ENCODE data around the gene TASP1. TPM values are rescaled to one million over a fixed set of nuclear protein-coding genes. Genes with fewer than 3 reads are reported as not detected.

The TASP1 gene
- total and polyA plus RNA-seq, 2 donors, result 19.9 to 23.3 TPM

- Histone ChIP-seq H3K27me3 (ENCODE audit: control insufficient read depth in 2 of 2, insufficient read depth in 1 of 2, low read length in 1 of 2) (no peaks in the 10 kb centered on the region), H3K4me3 (ENCODE audit: low read length in 2 of 2) (no peak overlapping the region), H3K4me1 (ENCODE audit: control insufficient read depth in 2 of 2, insufficient read depth in 2 of 2, low read length in 2 of 2) (no peaks in the 10 kb centered on the region), H3K27ac (ENCODE audit: low read depth in 1 of 2, low read length in 1 of 2) (no peak overlapping the region), H3K36me3 (ENCODE audit: control insufficient read depth in 2 of 2, insufficient read depth in 2 of 2, low read length in 1 of 2) (no peaks in the 10 kb centered on the region), H3K9me3 (ENCODE audit: control insufficient read depth in 2 of 2, insufficient read depth in 1 of 2, low read length in 1 of 2) (no peaks in the 10 kb centered on the region)
- DNase-seq (ENCODE audit: low read depth in 6 of 9, low spot score in 9 of 9), result no peak
Observed at GRCh38 chr20:13356591-13356990, 282.1 kb downstream of the TASP1 start.

GRCh38 chr20:13355941-13356486 is 282.7 kb downstream of the TASP1 start:
- H3K9me3 ChIP-seq (ENCODE audit: control insufficient read depth in 2 of 2, insufficient read depth in 1 of 2, low read length in 1 of 2), result no peaks in the 10 kb centered on the region
- H3K27me3 ChIP-seq (ENCODE audit: control insufficient read depth in 2 of 2, insufficient read depth in 1 of 2, low read length in 1 of 2), result no peaks in the 10 kb centered on the region
- no peaks in the 10 kb centered on the region for H3K4me1 ChIP-seq (ENCODE audit: control insufficient read depth in 2 of 2, insufficient read depth in 2 of 2, low read length in 2 of 2)
- no peak overlapping the region for H3K27ac ChIP-seq (ENCODE audit: low read depth in 1 of 2, low read length in 1 of 2)
- H3K4me3 ChIP-seq (ENCODE audit: low read length in 2 of 2), result no peak overlapping the region
- no peaks in the 10 kb centered on the region for H3K36me3 ChIP-seq (ENCODE audit: control insufficient read depth in 2 of 2, insufficient read depth in 2 of 2, low read length in 1 of 2)
- no peak for DNase-seq (ENCODE audit: low read depth in 6 of 9, low spot score in 9 of 9)

GRCh38 chr20:13355411-13355810 is 283.3 kb downstream of the TASP1 start:
- WGBS, result 92% methylated on average over 3 of the region's 3 CpGs
- no peak for DNase-seq (ENCODE audit: low read depth in 6 of 9, low spot score in 9 of 9)
- Histone ChIP-seq H3K27ac (ENCODE audit: low read depth in 1 of 2, low read length in 1 of 2) (no peak overlapping the region), H3K27me3 (ENCODE audit: control insufficient read depth in 2 of 2, insufficient read depth in 1 of 2, low read length in 1 of 2) (no peaks in the 10 kb centered on the region), H3K9me3 (ENCODE audit: control insufficient read depth in 2 of 2, insufficient read depth in 1 of 2, low read length in 1 of 2) (no peaks in the 10 kb centered on the region), H3K4me3 (ENCODE audit: low read length in 2 of 2) (no peak overlapping the region), H3K4me1 (ENCODE audit: control insufficient read depth in 2 of 2, insufficient read depth in 2 of 2, low read length in 2 of 2) (no peaks in the 10 kb centered on the region), H3K36me3 (ENCODE audit: control insufficient read depth in 2 of 2, insufficient read depth in 2 of 2, low read length in 1 of 2) (no peaks in the 10 kb centered on the region)

GRCh38 chr20:13353261-13353945 is 285.3 kb downstream of the TASP1 start:
- Histone ChIP-seq H3K27me3 (ENCODE audit: control insufficient read depth in 2 of 2, insufficient read depth in 1 of 2, low read length in 1 of 2) (no peaks in the 10 kb centered on the region), H3K4me3 (ENCODE audit: low read length in 2 of 2) (no peak overlapping the region), H3K36me3 (ENCODE audit: control insufficient read depth in 2 of 2, insufficient read depth in 2 of 2, low read length in 1 of 2) (no peaks in the 10 kb centered on the region), H3K9me3 (ENCODE audit: control insufficient read depth in 2 of 2, insufficient read depth in 1 of 2, low read length in 1 of 2) (no peaks in the 10 kb centered on the region), H3K4me1 (ENCODE audit: control insufficient read depth in 2 of 2, insufficient read depth in 2 of 2, low read length in 2 of 2) (no peaks in the 10 kb centered on the region), H3K27ac (ENCODE audit: low read depth in 1 of 2, low read length in 1 of 2) (no peak overlapping the region)
- 96% methylated on average over 2 of the region's 2 CpGs for WGBS
- no peak for DNase-seq (ENCODE audit: low read depth in 6 of 9, low spot score in 9 of 9)

GRCh38 chr20:13349235-13349604 is 289.5 kb downstream of the TASP1 start:
- H3K27ac ChIP-seq (ENCODE audit: low read depth in 1 of 2, low read length in 1 of 2), result no peak overlapping the region
- 97% methylated on average over 4 of the region's 4 CpGs for WGBS

DNA sequence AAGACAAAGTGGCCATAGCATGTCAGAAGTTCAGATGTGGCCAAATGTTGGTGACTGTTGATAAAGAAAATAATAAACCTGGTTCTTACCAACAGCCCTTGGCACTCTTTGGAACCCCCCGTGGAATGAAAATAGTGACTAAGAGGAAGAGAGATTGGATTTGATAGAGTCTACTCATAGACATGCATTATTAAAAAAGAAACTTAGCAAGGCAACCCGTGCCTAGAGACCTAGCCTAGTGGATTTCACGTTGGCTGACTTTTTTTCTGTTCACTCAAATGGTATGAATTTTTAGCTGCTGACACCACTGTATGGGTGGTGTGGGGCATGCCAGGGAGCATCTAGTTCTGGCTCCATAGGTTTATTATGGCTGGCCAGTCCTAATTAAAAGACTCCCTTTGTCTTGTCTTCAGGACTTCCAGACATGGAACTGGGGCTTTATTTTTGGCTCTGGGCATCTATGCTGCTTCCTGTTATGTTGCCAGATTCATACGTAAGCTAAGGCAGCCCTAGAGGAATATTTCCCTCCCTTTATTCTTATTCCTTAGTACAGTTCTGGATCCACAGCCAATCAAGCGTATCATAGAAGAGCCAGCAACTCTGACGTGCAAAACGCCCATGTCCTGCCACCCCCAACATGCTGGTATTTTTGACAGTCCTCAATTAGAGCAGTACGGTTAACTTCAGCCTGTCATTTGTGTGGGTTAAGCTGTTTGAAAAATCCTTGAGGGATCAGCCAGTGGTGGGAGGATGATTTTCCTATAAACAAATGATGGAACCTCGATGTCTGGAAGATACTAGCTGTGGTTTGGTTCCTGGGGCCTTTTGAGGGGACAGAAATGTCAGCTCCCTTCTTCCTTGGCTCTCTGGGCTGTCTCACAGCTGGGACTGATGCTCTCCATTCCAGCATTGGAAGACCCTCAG is 290.2 kb downstream of the TASP1 start:
- DNase-seq (ENCODE audit: low read depth in 6 of 9, low spot score in 9 of 9), result no peak
- 96% methylated on average over 9 of the region's 9 CpGs for WGBS
- no peaks in the 10 kb centered on the region for H3K36me3 ChIP-seq (ENCODE audit: control insufficient read depth in 2 of 2, insufficient read depth in 2 of 2, low read length in 1 of 2)
- peaks cover 0 to 2% of the 10 kb centered on the region in 2 donors for H3K4me1 ChIP-seq (ENCODE audit: control insufficient read depth in 2 of 2, insufficient read depth in 2 of 2, low read length in 2 of 2)
- H3K27ac ChIP-seq (ENCODE audit: low read depth in 1 of 2, low read length in 1 of 2), result no peak overlapping the region
- H3K27me3 ChIP-seq (ENCODE audit: control insufficient read depth in 2 of 2, insufficient read depth in 1 of 2, low read length in 1 of 2), result no peaks in the 10 kb centered on the region
- H3K4me3 ChIP-seq (ENCODE audit: low read length in 2 of 2), result no peak overlapping the region
- H3K9me3 ChIP-seq (ENCODE audit: control insufficient read depth in 2 of 2, insufficient read depth in 1 of 2, low read length in 1 of 2), result no peaks in the 10 kb centered on the region

More at GRCh38 chr20:13349235-13349604, 289.5 kb downstream of the TASP1 start:
- Histone ChIP-seq H3K9me3 (ENCODE audit: control insufficient read depth in 2 of 2, insufficient read depth in 1 of 2, low read length in 1 of 2) (no peaks in the 10 kb centered on the region), H3K4me3 (ENCODE audit: low read length in 2 of 2) (no peak overlapping the region), H3K27me3 (ENCODE audit: control insufficient read depth in 2 of 2, insufficient read depth in 1 of 2, low read length in 1 of 2) (no peaks in the 10 kb centered on the region), H3K4me1 (ENCODE audit: control insufficient read depth in 2 of 2, insufficient read depth in 2 of 2, low read length in 2 of 2) (no peaks in the 10 kb centered on the region), H3K36me3 (ENCODE audit: control insufficient read depth in 2 of 2, insufficient read depth in 2 of 2, low read length in 1 of 2) (no peaks in the 10 kb centered on the region)
- DNase-seq (ENCODE audit: low read depth in 6 of 9, low spot score in 9 of 9), result no peak

GRCh38 chr20:13344671-13345070 is 294.1 kb downstream of the TASP1 start:
- H3K4me3 ChIP-seq (ENCODE audit: low read length in 2 of 2), result no peak overlapping the region
- WGBS, result 96% methylated on average over 9 of the region's 9 CpGs
- no peaks in the 10 kb centered on the region for H3K27me3 ChIP-seq (ENCODE audit: control insufficient read depth in 2 of 2, insufficient read depth in 1 of 2, low read length in 1 of 2)
- no peak for DNase-seq (ENCODE audit: low read depth in 6 of 9, low spot score in 9 of 9)
- peaks cover 0 to 14% of the 10 kb centered on the region in 2 donors for H3K9me3 ChIP-seq (ENCODE audit: control insufficient read depth in 2 of 2, insufficient read depth in 1 of 2, low read length in 1 of 2)
- H3K27ac ChIP-seq (ENCODE audit: low read depth in 1 of 2, low read length in 1 of 2), result no peak overlapping the region
- peaks cover 9 to 27% of the 10 kb centered on the region in 2 donors for H3K4me1 ChIP-seq (ENCODE audit: control insufficient read depth in 2 of 2, insufficient read depth in 2 of 2, low read length in 2 of 2)
- H3K36me3 ChIP-seq (ENCODE audit: control insufficient read depth in 2 of 2, insufficient read depth in 2 of 2, low read length in 1 of 2), result no peaks in the 10 kb centered on the region

- no peak for DNase-seq (ENCODE audit: low read depth in 6 of 9, low spot score in 9 of 9)
- Histone ChIP-seq H3K4me3 (ENCODE audit: low read length in 2 of 2) (no peak overlapping the region), H3K36me3 (ENCODE audit: control insufficient read depth in 2 of 2, insufficient read depth in 2 of 2, low read length in 1 of 2) (no peaks in the 10 kb centered on the region), H3K4me1 (ENCODE audit: control insufficient read depth in 2 of 2, insufficient read depth in 2 of 2, low read length in 2 of 2) (peaks cover 9 to 27% of the 10 kb centered on the region in 2 donors), H3K27me3 (ENCODE audit: control insufficient read depth in 2 of 2, insufficient read depth in 1 of 2, low read length in 1 of 2) (no peaks in the 10 kb centered on the region), H3K9me3 (ENCODE audit: control insufficient read depth in 2 of 2, insufficient read depth in 1 of 2, low read length in 1 of 2) (peaks cover 0 to 14% of the 10 kb centered on the region in 2 donors), H3K27ac (ENCODE audit: low read depth in 1 of 2, low read length in 1 of 2) (no peak overlapping the region)
- WGBS, result 96% methylated on average over 12 of the region's 12 CpGs
Observed at GRCh38 chr20:13342469-13343242, 296.1 kb downstream of the TASP1 start.

All from thymus (tissue), 11 donors.